H9 (cell line): ENCODE data around the gene LRIG1. TPM values are rescaled to one million over a fixed set of nuclear protein-coding genes. Genes with fewer than 3 reads are reported as not detected.

Source experiments
- DNase-seq: peaks from one replicate; pipeline ENCODE4 v3.0.0-alpha.2; 2017
- H2AFZ ChIP-seq: one replicate; pipeline ENCODE4 v1.6.1; 2013; ENCODE audit warnings: mild to moderate bottlenecking, low read length, control low read depth, moderate library complexity
- H2AK5ac ChIP-seq: 2 replicates; pipeline ENCODE4 v1.6.1; 2013; ENCODE audit warnings: low read length, control low read depth, mixed read lengths; ENCODE audit not compliant: insufficient read length
- H2BK120ac ChIP-seq: one replicate; pipeline ENCODE4 v1.6.1; 2013; ENCODE audit warnings: low read depth, mild to moderate bottlenecking, low read length, control low read depth, inconsistent platforms; ENCODE audit not compliant: poor library complexity, severe bottlenecking
- H2BK12ac ChIP-seq: 2 replicates; pipeline ENCODE4 v1.6.1; 2013; ENCODE audit warnings: low read length, control low read depth, mixed read lengths, low read depth; ENCODE audit not compliant: insufficient read length
- H2BK15ac ChIP-seq: 2 replicates; pipeline ENCODE4 v1.6.1; 2013; ENCODE audit warnings: low read depth, low read length, control low read depth
- H2BK20ac ChIP-seq: one replicate; pipeline ENCODE4 v1.6.1; 2013; ENCODE audit warnings: low read depth, mild to moderate bottlenecking, low read length, control low read depth, inconsistent platforms; ENCODE audit not compliant: poor library complexity, severe bottlenecking
- H2BK5ac ChIP-seq: 2 replicates; pipeline ENCODE4 v1.6.1; 2013; ENCODE audit warnings: low read length, control low read depth, mixed read lengths; ENCODE audit not compliant: insufficient read length
- H3K14ac ChIP-seq: 2 replicates; pipeline ENCODE4 v1.6.1; 2013; ENCODE audit warnings: low read length, control low read depth; ENCODE audit not compliant: insufficient read depth
- H3K18ac ChIP-seq: 2 replicates; pipeline ENCODE4 v1.6.1; 2013; ENCODE audit warnings: low read depth, mild to moderate bottlenecking, mixed read lengths, low read length, control low read depth; ENCODE audit not compliant: insufficient read length
- H3K23ac ChIP-seq: 2 replicates; pipeline ENCODE4 v1.6.1; 2013; ENCODE audit warnings: low read length, control low read depth, mixed read lengths, low read depth; ENCODE audit not compliant: insufficient read length
- H3K23me2 ChIP-seq: 2 replicates; pipeline ENCODE4 v1.6.1; 2013; ENCODE audit warnings: low read depth, mild to moderate bottlenecking, mixed read lengths, low read length, control low read depth; ENCODE audit not compliant: insufficient read length, poor library complexity, severe bottlenecking
- H3K27ac ChIP-seq: 2 replicates; pipeline ENCODE4 v1.5.1; 2013; ENCODE audit warnings: low read length, control low read depth, mixed read lengths, low read depth; ENCODE audit not compliant: insufficient read length
- H3K27me3 ChIP-seq: 2 replicates; pipeline ENCODE4 v1.6.1; 2013; ENCODE audit warnings: low read length, control low read depth, inconsistent platforms; ENCODE audit not compliant: insufficient read depth
- H3K4ac ChIP-seq: 2 replicates; pipeline ENCODE4 v1.6.1; 2013; ENCODE audit warnings: low read depth, mild to moderate bottlenecking, control low read depth, inconsistent platforms, low read length, moderate library complexity
- H3K4me1 ChIP-seq: 2 replicates; pipeline ENCODE4 v1.6.1; 2013; ENCODE audit warnings: low read length, control low read depth, inconsistent platforms; ENCODE audit not compliant: insufficient read depth
- H3K4me2 ChIP-seq: 2 replicates; pipeline ENCODE4 v1.6.1; 2013; ENCODE audit warnings: low read length, control low read depth, mixed read lengths; ENCODE audit not compliant: insufficient read length, insufficient read depth
- H3K56ac ChIP-seq: 2 replicates; pipeline ENCODE4 v1.6.1; 2013; ENCODE audit warnings: low read depth, mild to moderate bottlenecking, mixed read lengths, low read length, control low read depth; ENCODE audit not compliant: insufficient read length
- H3K79me1 ChIP-seq: 2 replicates; pipeline ENCODE4 v1.6.1; 2013; ENCODE audit warnings: low read depth, mild to moderate bottlenecking, moderate library complexity, low read length, control low read depth, inconsistent platforms; ENCODE audit not compliant: insufficient read depth, poor library complexity, severe bottlenecking
- H3K79me2 ChIP-seq: 2 replicates; pipeline ENCODE4 v1.6.1; 2013; ENCODE audit warnings: low read length, control low read depth, inconsistent platforms; ENCODE audit not compliant: insufficient read depth
- H3K9ac ChIP-seq: 2 replicates; pipeline ENCODE4 v1.6.1; 2013; ENCODE audit warnings: low read length, control low read depth, mixed read lengths; ENCODE audit not compliant: insufficient read length; ENCODE audit errors: extremely low read depth
- H3K9me3 ChIP-seq: one replicate; pipeline ENCODE4 v1.6.1; 2013; ENCODE audit warnings: low read depth, low read length, inconsistent platforms; ENCODE audit not compliant: control insufficient read depth
- H3T11ph ChIP-seq: one replicate; pipeline ENCODE4 v1.6.1; 2013; ENCODE audit warnings: mild to moderate bottlenecking, low read length, control low read depth, inconsistent platforms
- H4K20me1 ChIP-seq: one replicate; pipeline ENCODE4 v1.6.1; 2013; ENCODE audit not compliant: control insufficient read depth, insufficient read length, insufficient read depth
- H4K5ac ChIP-seq: 2 replicates; pipeline ENCODE4 v1.6.1; 2013; ENCODE audit warnings: low read depth, mild to moderate bottlenecking, mixed read lengths, low read length, control low read depth; ENCODE audit not compliant: insufficient read length
- H4K8ac ChIP-seq: replicated peaks from 2 replicates; pipeline ENCODE4 v1.6.1; 2013; ENCODE audit warnings: low read length, control low read depth, mixed read lengths, low read depth; ENCODE audit not compliant: insufficient read length
- H4K91ac ChIP-seq: 2 replicates; pipeline ENCODE4 v1.6.1; 2013; ENCODE audit warnings: low read depth, mild to moderate bottlenecking, moderate library complexity, mixed read lengths, low read length, control low read depth; ENCODE audit not compliant: insufficient read length
- H3K27ac Mint-ChIP-seq, 3 experiments: 2 replicates in 2 of 3; 3 replicates in 1 of 3; pipeline ENCODE4 v1.8.0; 2020 to 2021; ENCODE audit warnings: mixed read lengths in 3 of 3, mild to moderate bottlenecking in 1 of 3, moderate library complexity in 1 of 3
- H3K27me3 Mint-ChIP-seq: 2 replicates; pipeline ENCODE4 v1.8.0; 2021; ENCODE audit warnings: low read depth, mild to moderate bottlenecking, moderate library complexity, mixed read lengths
- H3K36me3 Mint-ChIP-seq, 3 experiments: 2 replicates in 2 of 3; 3 replicates in 1 of 3; pipeline ENCODE4 v1.8.0; 2020 to 2021; ENCODE audit warnings: low read depth in 3 of 3, mixed read lengths in 3 of 3; ENCODE audit not compliant: insufficient read depth in 1 of 3
- H3K4me1 Mint-ChIP-seq, 2 experiments: 2 replicates each; pipeline ENCODE4 v1.8.0; 2020; ENCODE audit warnings: mixed read lengths in 2 of 2
- H3K4me3 Mint-ChIP-seq, 2 experiments: 2 replicates in 1 of 2; 3 replicates in 1 of 2; pipeline ENCODE4 v1.8.0; 2020 to 2021; ENCODE audit warnings: mild to moderate bottlenecking in 2 of 2, mixed read lengths in 2 of 2, moderate library complexity in 1 of 2
- H3K9me3 Mint-ChIP-seq, 2 experiments: 2 replicates in 1 of 2; 3 replicates in 1 of 2; pipeline ENCODE4 v1.8.0; 2020; ENCODE audit warnings: mild to moderate bottlenecking in 2 of 2, mixed read lengths in 2 of 2, moderate library complexity in 1 of 2
- CTCF ChIP-seq: fragments of 200-600 bp; sonication (generic); conservative IDR thresholded peaks from 3 replicates; pipeline ENCODE4 v1.8.0; 2021; ENCODE audit warnings: antibody characterized with exemption, mild to moderate bottlenecking
- WGBS: extraction: QIAGEN DNeasy Blood & Tissue Kit; methylation state at CpG from one replicate; pipeline ENCODE4 v1.1.7; 2013; ENCODE audit warnings: missing lambda C conversion rate, low lambda C conversion rate, mixed read lengths; ENCODE audit not compliant: insufficient read length; ENCODE audit errors: extremely low coverage; 5-methylcytosine and 5-hydroxymethylcytosine counted together
- total RNA-seq: library from RNA; stranded (reverse); gene quantifications from 2 replicates; pipeline ENCODE4 v1.2.1, GENCODE V29; 2021

The LRIG1 gene
- total RNA-seq, 1 experiment from 2014 or later: 70.3 TPM

GRCh38 chr3:66370179-66370578 lies 130.6 kb downstream of the LRIG1 start:
- H3K4me3 Mint-ChIP-seq: no peak overlapping the region
- H3K9ac ChIP-seq: no peak overlapping the region
- no peak overlapping the region for H2AK5ac ChIP-seq
- H4K91ac ChIP-seq: no peak overlapping the region
- TF ChIP-seq CTCF: no peak
- H2BK15ac ChIP-seq: no peak overlapping the region
- H2BK120ac ChIP-seq: no peak overlapping the region
- no peaks in the 10 kb centered on the region for H4K20me1 ChIP-seq
- H2BK5ac ChIP-seq: no peak overlapping the region
- no peak overlapping the region for H3K56ac ChIP-seq
- H3K27ac Mint-ChIP-seq: no peak overlapping the region
- H3K27ac ChIP-seq: no peak overlapping the region
- H3K14ac ChIP-seq: no peak overlapping the region
- H3K23me2 ChIP-seq: no peaks in the 10 kb centered on the region
- peaks cover 5% of the 10 kb centered on the region; the same call in 1 of the 2 replicates for H3K4me1 ChIP-seq
- H3K79me1 ChIP-seq: no peaks in the 10 kb centered on the region
- H2AFZ ChIP-seq: no peak overlapping the region
- no peak overlapping the region for H3K4me2 ChIP-seq
- H2BK12ac ChIP-seq: no peak overlapping the region
- no peak for DNase-seq
- H3K27me3 Mint-ChIP-seq: no peaks in the 10 kb centered on the region
- H3K18ac ChIP-seq: no peak overlapping the region
- H4K5ac ChIP-seq: no peak overlapping the region
- no peaks in the 10 kb centered on the region for H3K27me3 ChIP-seq
- H3K9me3 ChIP-seq: no peaks in the 10 kb centered on the region
- H3K4me1 Mint-ChIP-seq: peaks cover 17 to 19% of the 10 kb centered on the region in 2 experiments
- no peak overlapping the region for H3K4ac ChIP-seq
- H3K36me3 Mint-ChIP-seq: no peaks in the 10 kb centered on the region; a peak in 1 of 7 replicates
- H3K9me3 Mint-ChIP-seq: no peaks in the 10 kb centered on the region
- H3K79me2 ChIP-seq: no peaks in the 10 kb centered on the region
- H3K23ac ChIP-seq: no peak overlapping the region
- no peak overlapping the region for H2BK20ac ChIP-seq
- no peak overlapping the region for H3T11ph ChIP-seq
- H4K8ac ChIP-seq: no peak overlapping the region
- no CpG with 5 or more reads among the region's 7 CpGs for WGBS
